ENCODE measurements around the gene TTLL11.

GRCh38 chr9:121881920-121882500, 211.1 kb downstream of the TTLL11 start:
- no peak for TF ChIP-seq POLR2A (IDR thresholded peaks at IDR 0.05; ENCODE audit: low read depth, low read length)
- no peak for TF ChIP-seq POLR2AphosphoS5 (IDR thresholded peaks at IDR 0.05; ENCODE audit: low read depth, low read length)

Data from GM12891 (cell line).